ENCODE results near the gene KEAP1.
"Not testable (repeated sequence)": the region's sequence is repeated elsewhere in the genome, so short reads cannot be mapped to it uniquely, and the experiment has no call there.

Gene KEAP1

DNA sequence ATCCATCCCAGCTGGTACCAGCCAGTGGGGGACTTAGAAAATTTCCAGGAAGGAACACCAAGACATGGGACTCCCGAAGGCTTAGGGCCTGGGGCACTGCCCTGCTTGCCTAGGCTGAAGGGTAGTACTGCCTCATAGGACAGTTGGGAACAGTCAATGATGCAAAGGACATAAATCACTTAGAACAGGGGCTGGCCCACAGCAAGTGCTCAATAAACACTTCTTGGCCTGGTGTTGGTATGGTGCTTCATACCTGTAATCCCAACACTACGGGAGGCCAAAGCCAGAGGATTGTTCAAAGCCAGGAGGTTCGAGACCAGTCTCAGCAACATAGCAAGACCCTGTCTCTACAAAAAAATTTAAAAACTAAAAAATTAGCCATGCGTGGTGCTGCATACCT is 5.8 kb downstream of the KEAP1 start:
- DNase-seq (ENCODE audit: low spot score): no peak

DNA sequence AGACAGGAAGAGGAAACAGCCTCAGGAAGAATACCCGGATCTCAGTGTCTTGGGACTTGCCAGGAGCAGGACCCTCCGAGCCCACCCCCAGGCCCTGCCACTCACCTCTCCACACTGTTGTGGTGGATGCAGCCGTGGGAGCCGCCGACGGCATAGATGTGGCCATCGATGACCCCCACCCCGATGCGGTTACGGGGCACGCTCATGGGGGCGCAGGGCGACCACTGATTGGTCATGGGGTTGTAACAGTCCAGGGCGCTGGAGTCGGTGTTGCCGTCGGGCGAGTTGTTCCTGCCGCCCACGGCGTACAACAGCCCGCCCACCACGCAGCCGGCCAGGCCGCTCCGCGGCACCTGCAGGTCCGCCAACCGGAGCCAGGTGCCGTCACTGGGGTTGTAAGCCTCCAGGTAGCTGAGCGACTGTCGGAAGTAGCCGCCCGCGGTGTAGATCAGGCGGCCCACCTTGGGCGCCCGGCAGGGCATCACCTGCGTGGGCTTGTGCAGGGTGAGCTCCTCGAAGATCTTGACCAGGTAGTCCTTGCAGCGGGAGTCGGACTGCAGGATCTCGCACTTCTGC is 11.6 kb downstream of the KEAP1 start:
- DNase-seq (ENCODE audit: low spot score): no peak

DNA sequence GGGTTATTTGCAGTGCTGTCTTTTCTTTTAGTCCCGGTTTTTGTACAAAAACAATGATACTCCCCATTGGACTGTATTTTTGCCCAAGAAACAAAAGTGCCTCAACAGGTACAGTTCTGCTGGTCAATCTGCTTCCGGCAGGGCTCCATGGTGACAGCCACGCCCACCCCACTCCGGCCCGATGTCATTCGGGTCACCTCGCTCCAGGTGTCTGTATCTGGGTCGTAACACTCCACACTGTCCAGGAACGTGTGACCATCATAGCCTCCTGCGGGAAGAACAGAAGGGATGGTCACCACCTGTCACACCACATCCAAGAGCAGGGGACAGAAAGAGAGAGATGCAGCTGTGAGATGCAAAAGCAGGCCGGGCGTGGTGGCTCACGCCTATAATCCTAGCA is 16.6 kb downstream of the KEAP1 start:
- DNase-seq (ENCODE audit: low spot score): no peak

DNA sequence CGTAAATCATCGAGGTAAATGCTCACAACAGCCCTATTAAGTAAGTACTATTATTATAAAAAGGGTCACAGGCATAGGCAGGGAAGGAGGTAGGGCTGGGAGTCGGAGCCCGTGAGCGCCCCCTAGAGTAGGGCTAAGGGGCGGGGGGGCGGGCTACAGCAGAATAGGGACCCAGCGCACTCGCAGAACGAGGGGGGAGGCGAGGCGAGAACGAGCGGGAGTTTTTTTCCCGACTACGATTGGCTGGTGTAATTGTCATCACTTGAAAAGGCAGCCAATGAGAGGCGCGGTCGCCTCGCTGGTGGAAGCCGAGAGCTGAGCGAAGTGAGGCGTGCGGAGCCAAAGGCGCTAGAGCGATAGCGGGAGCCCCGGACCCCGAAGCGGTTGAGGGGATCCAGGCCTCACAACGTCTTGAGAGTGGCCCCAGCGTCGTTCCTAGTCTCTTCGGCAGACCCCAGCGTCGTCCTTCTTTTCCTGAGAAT is 24.2 kb downstream of the KEAP1 start:
- DNase-seq (ENCODE audit: low spot score): peak; percentile 97

DNA sequence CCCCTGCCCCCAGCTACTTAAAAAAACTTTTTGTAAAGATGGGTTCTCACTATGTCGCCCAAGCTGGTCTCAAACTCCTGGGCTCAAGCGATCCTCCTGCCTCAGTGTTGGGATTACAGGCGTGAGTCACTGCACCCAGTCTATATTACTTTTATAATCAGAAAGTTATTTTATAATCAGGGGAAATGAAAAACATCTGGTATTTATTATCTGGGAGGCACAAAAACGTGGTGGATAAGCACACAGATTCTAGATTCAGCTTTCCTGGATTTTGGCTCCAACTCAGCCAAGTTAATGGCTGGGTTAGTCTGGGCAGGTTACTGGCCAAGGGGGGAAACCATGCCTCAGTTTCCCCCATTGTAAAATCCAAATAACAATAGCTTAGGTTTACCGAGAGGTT is 24.7 kb downstream of the KEAP1 start:
- DNase-seq (ENCODE audit: low spot score): no peak

DNA sequence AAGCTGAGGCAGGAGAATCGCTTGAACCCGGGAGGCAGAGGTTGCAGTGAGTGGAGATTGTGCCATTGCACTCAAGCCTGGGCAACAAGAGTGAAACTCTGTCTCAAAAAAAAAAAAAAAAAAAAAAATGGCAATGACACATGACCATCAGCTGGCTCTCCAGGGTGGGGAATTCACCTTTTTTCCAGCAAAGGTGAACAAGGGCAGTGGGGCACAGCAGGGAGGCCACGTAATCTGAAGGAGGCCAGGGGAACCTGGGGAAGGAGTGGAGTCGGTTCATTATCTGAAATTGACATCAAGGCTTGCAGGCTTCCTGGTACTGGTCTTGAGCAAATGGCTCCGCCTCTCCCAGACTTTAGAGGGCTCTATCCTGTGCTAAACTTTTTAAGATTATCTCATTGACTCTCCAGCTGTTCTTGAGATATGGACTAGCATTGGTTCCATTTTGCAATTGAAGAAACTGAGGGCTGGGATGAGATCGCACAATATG is 28.1 kb downstream of the KEAP1 start:
- no peak for DNase-seq (ENCODE audit: low spot score)

DNA sequence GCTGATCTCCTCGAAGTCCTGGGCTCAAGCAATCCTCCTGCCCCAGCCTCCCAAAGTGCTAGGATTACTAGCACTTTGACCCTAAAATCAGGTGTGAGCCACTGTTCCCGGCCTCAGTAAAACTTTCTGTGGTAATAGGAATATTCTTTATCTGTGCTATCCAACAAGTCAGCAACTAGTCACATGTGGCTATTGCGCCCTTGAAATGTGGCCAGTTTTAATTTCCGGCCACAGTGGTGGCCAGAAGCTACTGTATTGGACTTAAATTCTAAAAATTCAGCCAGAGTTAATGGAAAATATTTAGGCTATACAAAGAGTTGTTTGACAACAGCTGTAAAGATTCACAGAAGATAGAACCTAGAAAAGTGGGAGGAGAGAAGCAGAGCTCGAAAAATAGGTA is 30.0 kb downstream of the KEAP1 start:
- no peak for DNase-seq (ENCODE audit: low spot score)

DNA sequence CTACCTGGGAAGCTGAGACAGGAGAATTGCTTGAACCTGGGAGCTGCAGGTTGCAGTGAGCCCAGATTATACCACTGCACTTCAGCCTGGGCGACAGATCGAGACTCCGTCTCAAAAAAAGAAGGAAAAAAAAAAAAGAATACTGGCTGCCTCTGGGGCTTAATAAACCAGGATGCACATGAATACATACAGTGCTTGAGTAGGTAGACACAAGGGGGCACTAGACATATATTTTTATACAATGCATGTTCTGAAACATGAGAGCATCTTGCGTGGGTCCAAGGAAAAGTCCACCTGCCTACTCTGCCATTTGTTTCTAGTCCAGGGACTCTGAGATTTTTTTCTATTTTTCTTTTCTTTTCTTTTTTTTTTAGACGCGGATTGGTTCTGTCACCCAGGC is 31.2 kb downstream of the KEAP1 start:
- no peak for DNase-seq (ENCODE audit: low spot score)

DNA sequence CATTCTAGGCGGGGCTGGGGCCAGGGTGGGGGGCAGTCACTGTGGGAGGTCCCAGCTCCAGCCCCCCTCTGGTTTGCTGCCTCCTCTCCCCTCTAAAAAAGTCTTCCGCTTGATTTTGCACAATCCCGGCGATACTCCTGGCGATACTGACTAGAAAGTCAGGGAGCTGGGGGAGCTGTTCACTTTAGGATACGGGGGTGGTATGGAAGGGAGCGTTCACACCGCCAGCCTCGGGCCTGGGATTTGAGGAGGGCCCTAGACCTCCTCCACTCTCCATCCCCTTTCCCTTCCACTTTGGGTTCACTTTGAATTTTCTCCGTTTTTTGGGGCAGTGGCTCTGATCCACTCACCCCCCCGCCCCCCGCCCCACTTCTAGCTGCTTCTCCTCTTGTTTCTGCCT is 35.0 kb downstream of the KEAP1 start:
- DNase-seq (ENCODE audit: low spot score): no peak

DNA sequence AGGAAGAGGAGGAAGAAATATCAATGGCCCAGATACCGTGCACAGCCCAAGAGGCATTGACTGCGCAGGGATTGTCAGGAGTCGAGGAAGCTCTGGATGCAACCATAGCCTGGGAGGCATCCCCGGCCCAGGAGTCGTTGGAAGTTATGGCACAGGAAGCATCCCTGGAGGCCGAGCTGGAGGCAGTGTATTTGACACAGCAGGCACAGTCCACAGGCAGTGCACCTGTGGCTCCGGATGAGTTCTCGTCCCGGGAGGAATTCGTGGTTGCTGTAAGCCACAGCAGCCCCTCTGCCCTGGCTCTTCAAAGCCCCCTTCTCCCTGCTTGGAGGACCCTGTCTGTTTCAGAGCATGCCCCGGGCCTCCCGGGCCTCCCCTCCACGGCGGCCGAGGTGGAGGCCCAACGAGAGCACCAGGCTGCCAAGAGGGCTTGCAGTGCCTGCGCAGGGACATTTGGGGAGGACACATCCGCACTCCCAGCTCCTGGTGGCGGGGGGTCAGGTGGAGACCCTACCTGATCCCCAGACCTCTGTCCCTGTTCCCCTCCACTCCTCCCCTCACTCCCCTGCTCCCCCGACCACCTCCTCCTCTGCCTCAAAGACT is 36.0 kb downstream of the KEAP1 start:
- DNase-seq (ENCODE audit: low spot score): no peak

DNA sequence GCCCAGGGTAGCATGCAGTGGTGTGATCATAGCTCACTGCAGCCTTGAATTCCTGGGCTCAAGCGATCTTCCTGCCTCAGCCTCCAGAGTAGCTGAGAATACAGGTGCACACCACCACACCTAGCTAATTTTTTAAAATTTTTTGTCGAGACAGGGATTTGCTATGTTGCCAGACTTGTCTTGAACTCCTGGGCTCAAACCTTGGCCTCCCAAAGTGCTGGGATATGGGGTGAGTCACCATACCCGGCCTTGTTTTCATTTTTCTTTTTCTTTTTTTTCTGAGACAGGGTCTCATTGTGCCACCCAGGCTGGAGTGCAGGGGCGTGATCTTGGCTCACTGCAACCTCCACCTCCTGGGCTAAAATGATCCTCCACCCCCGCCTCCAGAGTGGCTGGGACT is 38.7 kb downstream of the KEAP1 start:
- no peak for DNase-seq (ENCODE audit: low spot score)

DNA sequence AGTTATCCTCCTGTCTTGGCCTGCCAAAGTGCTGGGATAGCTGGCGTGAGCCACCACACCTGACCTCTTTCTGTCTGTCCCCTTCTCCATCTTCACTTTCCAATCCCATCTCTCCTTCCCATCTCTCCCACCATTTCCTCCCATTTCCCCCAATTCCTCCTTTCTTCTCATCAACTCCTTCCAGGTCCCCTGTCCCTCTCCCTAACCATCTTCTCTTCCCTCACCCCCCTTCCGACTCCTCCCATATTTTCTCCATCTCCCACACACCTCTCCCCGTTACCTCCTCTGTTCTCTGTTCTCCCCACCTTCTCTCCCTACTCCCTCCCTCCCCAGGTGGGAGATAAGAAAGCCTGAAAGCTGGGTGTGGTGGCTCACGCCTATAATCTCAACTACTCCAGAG is 40.6 kb downstream of the KEAP1 start:
- no peak for DNase-seq (ENCODE audit: low spot score)

DNA sequence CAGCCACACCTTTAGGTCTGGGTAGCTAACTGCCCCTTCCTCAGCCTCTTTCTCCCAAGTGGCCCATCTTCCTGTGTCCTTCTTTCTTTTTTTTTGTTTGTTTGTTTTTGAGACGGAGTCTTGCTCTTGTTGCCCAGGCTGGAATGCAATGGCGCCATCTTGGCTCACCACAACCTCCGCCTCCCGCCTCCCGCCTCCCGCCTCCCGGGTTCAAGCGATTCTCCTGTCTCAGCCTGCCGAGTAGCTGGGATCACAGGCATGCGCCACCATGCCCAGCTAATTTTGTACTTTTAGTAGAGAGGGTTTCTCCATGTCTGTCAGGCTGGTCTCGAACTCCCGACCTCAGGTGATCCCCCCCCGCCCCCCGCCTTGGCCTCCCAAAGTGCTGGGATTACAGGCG is 41.1 kb downstream of the KEAP1 start:
- DNase-seq (ENCODE audit: low spot score): not testable (repeated sequence)

DNA sequence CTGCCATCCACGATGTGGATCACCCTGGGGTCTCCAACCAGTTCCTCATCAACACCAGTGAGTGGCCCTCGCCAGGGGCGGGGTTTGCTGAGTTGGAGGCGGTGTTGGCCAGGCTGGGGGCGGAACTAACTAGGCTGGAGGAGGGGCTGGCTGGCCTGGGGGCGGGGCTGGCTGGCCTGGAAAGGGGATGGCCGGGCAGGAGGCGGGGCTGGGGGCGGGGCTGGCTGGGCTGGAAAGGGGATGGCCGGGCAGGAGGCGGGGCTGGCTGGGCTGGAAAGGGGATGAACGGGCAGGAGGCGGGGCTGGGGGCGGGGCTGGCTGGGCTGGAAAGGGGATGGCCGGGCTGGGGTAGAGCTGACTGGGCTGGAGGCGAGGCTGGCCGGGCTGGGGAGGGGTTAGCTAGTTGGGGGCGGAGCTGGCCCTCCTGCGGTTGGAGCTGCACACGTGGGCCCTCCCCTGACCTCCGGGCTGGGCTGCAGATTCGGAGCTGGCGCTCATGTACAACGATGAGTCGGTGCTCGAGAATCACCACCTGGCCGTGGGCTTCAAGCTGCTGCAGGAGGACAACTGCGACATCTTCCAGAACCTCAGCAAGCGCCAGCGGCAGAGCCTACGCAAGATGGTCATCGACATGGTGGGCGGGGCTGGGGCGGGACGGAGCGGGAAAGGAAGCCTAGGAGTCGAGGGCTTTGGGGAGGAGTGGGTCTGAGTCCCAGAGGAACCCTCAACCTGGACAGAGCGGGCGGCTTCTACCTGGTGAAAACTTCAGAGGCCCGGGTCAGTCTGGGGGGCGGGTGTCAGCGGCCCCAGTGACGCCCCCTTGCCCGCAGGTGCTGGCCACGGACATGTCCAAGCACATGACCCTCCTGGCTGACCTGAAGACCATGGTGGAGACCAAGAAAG is 41.9 kb downstream of the KEAP1 start:
- peak; percentile 91 for DNase-seq (ENCODE audit: low spot score)

DNA sequence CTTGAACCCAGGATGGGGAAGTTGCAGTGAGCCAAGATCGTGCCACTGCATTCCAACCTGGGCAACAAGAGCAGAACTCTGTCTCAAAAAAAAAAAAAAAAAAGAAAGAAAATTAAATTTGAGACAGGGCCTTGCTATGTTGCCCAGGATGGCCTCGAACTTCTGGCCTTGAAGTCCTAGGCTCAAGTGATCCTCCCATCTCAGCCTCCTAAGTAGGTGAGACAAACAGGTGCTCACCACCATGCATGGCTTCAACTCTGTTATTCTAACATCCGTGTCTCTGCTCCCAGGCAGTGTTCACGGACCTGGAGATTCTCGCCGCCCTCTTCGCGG is 42.5 kb downstream of the KEAP1 start:
- no peak for DNase-seq (ENCODE audit: low spot score)

DNA sequence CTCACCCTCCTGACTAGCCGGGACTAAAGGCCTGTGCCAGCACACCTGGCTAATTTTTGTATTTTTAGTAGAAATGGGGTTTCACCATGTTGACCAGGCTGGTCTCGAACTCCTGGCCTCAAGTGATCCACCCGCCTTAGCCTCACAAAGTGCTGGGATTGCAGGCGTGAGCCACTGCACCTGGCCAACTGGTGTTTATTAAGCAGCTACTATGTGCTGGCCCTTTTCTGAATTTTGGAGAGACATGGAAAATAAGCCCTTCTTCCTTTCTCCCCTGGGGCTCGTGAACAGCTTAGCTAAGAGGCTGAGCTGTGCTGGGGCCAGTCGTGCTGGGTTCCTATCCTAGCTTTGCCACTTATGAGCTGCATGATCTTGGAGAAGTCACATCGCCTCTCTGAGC is 44.4 kb downstream of the KEAP1 start:
- DNase-seq (ENCODE audit: low spot score): not testable (repeated sequence)

DNA sequence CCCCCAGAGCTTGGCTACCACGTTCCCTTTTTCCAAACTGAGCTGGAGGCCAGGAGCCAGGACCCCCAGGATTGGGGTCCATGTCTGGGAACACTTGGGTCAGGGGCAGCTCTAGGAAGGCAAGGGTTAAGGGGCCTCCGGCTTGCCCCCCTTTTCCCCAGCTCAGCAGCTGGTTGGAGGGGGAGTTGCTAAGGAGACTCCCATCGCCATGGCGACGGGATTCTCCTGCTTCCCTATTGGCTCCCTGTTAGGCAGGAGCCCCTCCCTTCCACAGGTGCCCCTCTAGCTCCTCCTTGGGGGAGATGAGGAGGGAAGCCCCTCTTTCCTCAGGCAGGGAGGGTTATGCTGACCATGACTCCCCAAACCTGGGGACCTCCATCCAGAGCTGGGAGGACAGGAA is 48.9 kb downstream of the KEAP1 start:
- peak; percentile 81 for DNase-seq (ENCODE audit: low spot score)

DNA sequence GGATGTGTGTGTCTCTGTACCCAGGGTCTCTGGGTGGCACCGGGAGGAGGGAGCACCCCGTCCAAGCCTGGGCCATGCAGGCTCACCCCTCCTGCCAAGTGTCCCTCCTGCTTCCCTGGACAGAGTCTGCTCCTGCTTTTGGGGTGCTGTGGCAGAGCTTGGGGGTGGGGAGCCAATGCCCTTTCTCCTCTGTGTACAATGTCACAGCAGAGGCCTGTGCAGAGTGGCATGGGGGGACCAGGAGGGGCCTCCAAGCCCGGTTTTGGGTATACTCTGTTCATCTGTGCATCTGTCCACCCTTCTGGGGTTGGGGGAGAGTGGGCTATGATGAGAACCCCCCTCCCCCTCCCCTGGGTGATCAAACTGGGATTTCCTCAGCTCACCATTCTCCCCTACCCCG is 49.3 kb downstream of the KEAP1 start:
- no peak for DNase-seq (ENCODE audit: low spot score)

DNA sequence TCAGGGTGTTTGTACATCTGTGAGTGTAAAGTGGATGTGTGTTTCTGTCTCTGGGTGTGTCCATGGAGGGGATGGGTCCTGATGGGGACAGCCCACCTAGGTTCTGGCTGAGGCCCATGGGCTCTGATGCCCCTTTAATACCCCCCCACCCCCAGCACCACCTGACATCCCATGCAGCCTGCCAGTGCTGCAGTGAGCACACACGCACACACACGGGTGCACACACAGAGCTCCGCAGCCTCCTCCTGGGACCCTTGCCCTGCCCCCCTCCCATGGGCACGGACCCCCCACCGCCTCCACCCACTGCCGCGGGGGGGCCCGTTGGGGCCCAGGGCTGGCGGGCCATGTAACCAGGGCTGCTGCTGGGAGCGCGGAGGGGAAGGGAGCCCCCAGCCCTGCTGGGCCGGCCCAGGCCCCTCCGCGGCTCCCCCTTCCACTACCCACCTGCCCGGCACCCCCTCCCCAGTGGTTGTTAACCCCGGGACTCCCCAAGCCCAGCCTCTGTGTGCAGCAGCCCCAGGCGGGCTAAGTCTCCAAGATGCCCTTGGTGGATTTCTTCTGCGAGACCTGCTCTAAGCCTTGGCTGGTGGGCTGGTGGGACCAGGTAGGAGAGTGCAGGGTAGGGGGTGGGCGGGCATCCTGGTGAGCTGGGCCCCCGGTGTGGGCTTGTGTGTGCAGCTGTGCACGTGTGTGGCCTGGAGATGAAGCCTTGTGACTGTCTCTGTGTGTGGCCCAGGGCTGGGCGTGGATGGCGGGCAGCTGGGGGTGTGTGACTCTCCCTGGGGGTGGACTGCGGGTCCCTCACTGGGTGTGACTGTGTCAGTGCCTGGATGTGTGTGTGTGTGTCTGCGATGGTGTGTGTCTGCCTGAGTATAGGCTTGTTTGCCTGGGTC is 50.2 kb downstream of the KEAP1 start:
- DNase-seq (ENCODE audit: low spot score): peak; percentile 45

DNA sequence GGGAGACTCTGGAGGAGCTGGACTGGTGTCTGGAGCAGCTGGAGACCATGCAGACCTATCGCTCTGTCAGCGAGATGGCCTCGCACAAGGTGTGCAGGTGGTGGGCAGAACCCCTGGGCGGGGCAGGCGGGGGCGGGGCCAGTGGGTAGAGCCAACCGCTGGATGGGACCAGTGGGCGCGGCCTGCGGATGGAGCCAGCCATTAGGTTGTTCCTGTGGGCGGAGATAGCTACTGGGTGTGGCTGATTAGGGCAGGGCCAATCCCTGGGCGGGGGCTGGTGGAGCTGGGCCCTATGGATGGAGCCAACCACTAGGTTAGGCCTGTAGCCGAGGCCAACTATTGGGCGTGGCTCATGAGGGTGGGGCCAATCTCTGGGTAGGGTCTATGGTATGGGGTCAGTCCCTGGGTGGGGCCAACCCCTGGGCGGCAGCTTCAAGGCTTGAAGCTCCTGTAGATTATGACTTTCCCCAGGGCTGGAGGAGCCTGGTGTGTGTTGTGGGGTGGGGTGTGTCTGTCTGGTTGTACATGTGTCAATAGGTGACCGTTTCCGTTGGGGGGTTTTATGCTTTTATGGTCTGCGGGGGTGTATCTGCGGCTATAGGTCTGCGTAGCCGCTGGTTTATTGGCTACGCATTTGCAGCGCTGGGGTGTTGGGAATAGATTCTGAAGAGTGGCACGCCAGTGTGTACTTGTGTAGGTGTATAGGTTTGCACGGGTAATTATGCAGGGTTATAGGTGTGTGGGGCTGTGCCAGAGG is 52.1 kb downstream of the KEAP1 start:
- DNase-seq (ENCODE audit: low spot score): no peak

DNA sequence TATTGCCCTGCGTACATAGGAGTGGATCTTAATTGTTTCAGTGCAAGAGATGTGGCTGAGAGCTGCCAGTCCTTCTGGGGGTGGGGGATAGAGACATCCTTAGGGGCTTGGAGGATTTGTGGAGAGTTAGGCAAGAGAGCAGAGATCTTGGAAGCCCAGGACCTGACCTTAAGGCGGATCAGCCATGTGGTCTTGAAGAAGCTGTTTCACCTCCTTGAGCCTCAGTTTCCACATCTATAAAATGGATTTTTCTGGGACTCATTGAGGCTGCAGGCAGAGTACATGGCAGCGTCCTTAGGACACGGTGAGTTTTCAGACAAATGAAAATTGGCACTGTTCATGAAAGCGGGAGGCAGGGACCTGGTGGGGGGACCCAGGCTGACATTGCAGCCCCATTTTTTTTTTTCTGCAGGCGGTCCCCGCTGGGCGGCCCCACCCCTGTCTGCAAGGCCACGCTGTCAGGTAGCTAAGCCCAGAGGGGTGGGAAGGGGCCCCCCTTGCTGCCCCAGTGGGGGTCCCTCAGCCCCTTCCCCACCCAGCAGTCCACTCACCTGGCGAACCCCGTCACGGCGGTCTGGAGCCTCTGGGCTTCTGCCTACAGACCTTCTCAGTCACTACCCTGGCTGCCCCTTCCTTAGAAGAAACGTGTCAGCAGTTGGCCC is 52.8 kb downstream of the KEAP1 start:
- DNase-seq (ENCODE audit: low spot score): no peak

Data from Ammon's horn (tissue), 1 donor.